Measurements from ENCODE around the gene RYR1.

Gene RYR1

GRCh38 chr19:38473201-38473600, 39.7 kb downstream of the RYR1 start:
- no peak overlapping the region for H3K4me3 ChIP-seq (ENCODE audit: low read depth, low read length)
- TF ChIP-seq, protein P1, sequence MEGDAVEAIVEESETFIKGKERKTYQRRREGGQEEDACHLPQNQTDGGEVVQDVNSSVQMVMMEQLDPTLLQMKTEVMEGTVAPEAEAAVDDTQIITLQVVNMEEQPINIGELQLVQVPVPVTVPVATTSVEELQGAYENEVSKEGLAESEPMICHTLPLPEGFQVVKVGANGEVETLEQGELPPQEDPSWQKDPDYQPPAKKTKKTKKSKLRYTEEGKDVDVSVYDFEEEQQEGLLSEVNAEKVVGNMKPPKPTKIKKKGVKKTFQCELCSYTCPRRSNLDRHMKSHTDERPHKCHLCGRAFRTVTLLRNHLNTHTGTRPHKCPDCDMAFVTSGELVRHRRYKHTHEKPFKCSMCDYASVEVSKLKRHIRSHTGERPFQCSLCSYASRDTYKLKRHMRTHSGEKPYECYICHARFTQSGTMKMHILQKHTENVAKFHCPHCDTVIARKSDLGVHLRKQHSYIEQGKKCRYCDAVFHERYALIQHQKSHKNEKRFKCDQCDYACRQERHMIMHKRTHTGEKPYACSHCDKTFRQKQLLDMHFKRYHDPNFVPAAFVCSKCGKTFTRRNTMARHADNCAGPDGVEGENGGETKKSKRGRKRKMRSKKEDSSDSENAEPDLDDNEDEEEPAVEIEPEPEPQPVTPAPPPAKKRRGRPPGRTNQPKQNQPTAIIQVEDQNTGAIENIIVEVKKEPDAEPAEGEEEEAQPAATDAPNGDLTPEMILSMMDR (IDR thresholded peaks at IDR 0.05; ENCODE audit: low read depth, low read length, missing control alignments) = no peak
- no peak for DNase-seq
- in situ Hi-C loops (cut with HindIII; ENCODE audit: low pct_ligation_motif_present, low sequenced_read_pairs) = no loop called here
- no peaks in the 10 kb centered on the region for H3K36me3 ChIP-seq (replicated peaks)
- no peak overlapping the region for H3K27ac ChIP-seq
- H3K27me3 ChIP-seq (replicated peaks) = no peaks in the 10 kb centered on the region

DNA sequence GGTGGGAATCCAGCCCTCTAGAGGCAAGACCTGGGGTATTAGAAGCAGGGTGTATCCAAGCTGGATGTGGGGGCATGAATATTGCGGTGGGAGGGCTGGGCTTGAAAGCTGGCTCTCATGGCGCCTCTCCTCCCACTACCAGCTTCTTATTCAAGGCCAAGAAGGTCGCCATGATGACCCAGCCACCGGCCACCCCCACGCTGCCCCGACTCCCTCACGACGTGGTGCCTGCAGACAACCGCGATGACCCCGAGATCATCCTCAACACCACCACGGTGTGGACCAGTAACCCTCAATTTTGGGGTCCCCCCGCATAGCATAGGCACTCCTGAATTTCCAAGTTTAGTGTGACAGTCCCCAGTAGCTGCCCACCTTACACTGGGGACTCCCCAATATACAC, 41.7 kb downstream of the RYR1 start:
- in situ Hi-C loops (cut with HindIII; ENCODE audit: low pct_ligation_motif_present, low sequenced_read_pairs) = no loop called here
- TF ChIP-seq, protein P1 (IDR thresholded peaks at IDR 0.05; ENCODE audit: low read depth, low read length, missing control alignments) = no peak

GRCh38 chr19:38478273-38478971, 44.9 kb downstream of the RYR1 start:
- DNase-seq = peak; percentile 1
- in situ Hi-C loops (cut with HindIII; ENCODE audit: low pct_ligation_motif_present, low sequenced_read_pairs) = no loop called here
- Histone ChIP-seq H3K27ac (no peak overlapping the region), H3K36me3 (replicated peaks) (no peaks in the 10 kb centered on the region), H3K27me3 (replicated peaks) (no peaks in the 10 kb centered on the region), H3K4me3 (ENCODE audit: low read depth, low read length) (no peak overlapping the region)
- TF ChIP-seq, protein P1 (IDR thresholded peaks at IDR 0.05; ENCODE audit: low read depth, low read length, missing control alignments) = peak; percentile 44

More for the DNA sequence above, 41.7 kb downstream of the RYR1 start:
- Histone ChIP-seq H3K4me3 (ENCODE audit: low read depth, low read length) (no peak overlapping the region), H3K27ac (no peak overlapping the region), H3K36me3 (replicated peaks) (no peaks in the 10 kb centered on the region), H3K27me3 (replicated peaks) (no peaks in the 10 kb centered on the region)
- DNase-seq = no peak

DNA sequence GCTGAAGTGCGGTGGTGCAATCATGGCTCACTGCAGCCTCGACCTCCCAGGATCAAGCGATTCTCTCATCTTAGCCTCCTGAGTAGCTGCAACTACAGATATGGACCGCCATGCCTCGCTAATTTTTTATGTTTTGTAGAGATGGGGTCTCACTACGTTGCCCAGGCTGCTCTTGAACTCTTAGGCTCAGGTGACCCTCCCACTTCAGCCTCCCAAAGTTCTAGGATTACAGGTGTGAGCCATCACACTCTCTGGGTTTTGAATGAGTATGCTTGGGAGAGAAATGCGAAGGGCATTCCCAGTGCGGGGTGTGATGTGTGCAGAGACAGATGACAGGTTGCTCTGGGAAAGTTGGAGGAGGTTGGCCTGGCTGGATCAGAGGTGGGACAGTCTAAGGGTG, 49.0 kb downstream of the RYR1 start:
- in situ Hi-C loops (cut with HindIII; ENCODE audit: low pct_ligation_motif_present, low sequenced_read_pairs) = no loop called here
- H3K36me3 ChIP-seq (replicated peaks) = no peaks in the 10 kb centered on the region
- DNase-seq = no peak
- no peaks in the 10 kb centered on the region for H3K27me3 ChIP-seq (replicated peaks)
- TF ChIP-seq, protein P1 (IDR thresholded peaks at IDR 0.05; ENCODE audit: low read depth, low read length, missing control alignments) = no peak
- H3K4me3 ChIP-seq (ENCODE audit: low read depth, low read length) = no peak overlapping the region
- H3K27ac ChIP-seq = no peak overlapping the region

DNA sequence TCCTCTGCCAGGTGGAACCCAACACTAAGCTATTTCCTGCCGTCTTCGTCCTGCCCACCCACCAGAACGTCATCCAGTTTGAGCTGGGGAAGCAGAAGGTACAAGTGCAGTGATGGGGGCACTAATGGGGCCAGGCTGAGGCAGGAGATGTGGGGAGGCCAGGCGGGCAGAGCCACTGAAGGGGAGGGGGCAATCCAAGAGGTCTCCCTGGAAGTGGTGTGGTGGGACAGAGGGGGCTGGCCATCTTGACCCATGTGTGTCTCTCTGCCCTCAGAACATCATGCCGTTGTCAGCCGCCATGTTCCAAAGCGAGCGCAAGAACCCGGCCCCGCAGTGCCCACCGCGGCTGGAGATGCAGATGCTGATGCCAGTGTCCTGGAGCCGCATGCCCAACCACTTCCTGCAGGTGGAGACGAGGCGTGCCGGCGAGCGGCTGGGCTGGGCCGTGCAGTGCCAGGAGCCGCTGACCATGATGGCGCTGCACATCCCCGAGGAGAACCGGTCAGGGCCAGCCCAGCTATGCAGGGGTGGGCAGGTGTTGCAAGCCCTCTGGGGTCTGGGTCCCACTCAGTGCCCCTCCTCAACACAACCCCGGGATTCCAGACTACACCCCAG, 49.6 kb downstream of the RYR1 start:
- H3K27ac ChIP-seq = no peak overlapping the region
- H3K36me3 ChIP-seq (replicated peaks) = no peaks in the 10 kb centered on the region
- H3K27me3 ChIP-seq (replicated peaks) = no peaks in the 10 kb centered on the region
- DNase-seq = no peak
- no peak overlapping the region for H3K4me3 ChIP-seq (ENCODE audit: low read depth, low read length)
- in situ Hi-C loops (cut with HindIII; ENCODE audit: low pct_ligation_motif_present, low sequenced_read_pairs) = no loop called here
- TF ChIP-seq, protein P1 (IDR thresholded peaks at IDR 0.05; ENCODE audit: low read depth, low read length, missing control alignments) = no peak

Data from brain microvascular endothelial cell (primary cell).